Thyroid gland (tissue), 4 donors: ENCODE data around the gene ARMH4. TPM values are rescaled to one million over a fixed set of nuclear protein-coding genes. Genes with fewer than 3 reads are reported as not detected.

Experiments used
- DNase-seq, 2 donors: peaks; one replicate each; pipeline ENCODE4 v3.0.0-alpha.2; 2019
- H3K27ac ChIP-seq, 3 donors: fragments of 200-600 bp; sonication (generic); 1 replicate in 2 of 3; 2 replicates in 1 of 3; pipeline ENCODE4 v1.5.1; 2016 to 2019; ENCODE audit warnings: mild to moderate bottlenecking in 1 of 3, moderate library complexity in 1 of 3
- H3K27me3 ChIP-seq: fragments of 200-600 bp; sonication (generic); one replicate; pipeline ENCODE4 v1.5.1; 2019
- H3K36me3 ChIP-seq, 2 donors: fragments of 200-600 bp; sonication (generic); one replicate each; pipeline ENCODE4 v1.5.1; 2016 to 2019
- H3K4me1 ChIP-seq, 2 donors: fragments of 200-600 bp; sonication (generic); one replicate each; pipeline ENCODE4 v1.5.1; 2017 to 2019
- H3K4me3 ChIP-seq, 3 donors: fragments of 200-600 bp; sonication (generic); replicated peaks in 1 of 3; 1 replicate in 2 of 3; 2 replicates in 1 of 3; pipeline ENCODE4 v1.5.1; 2016; ENCODE audit warnings: mild to moderate bottlenecking in 1 of 3
- H3K9me3 ChIP-seq: fragments of 200-600 bp; sonication (generic); one replicate; pipeline ENCODE4 v1.5.1; 2017
- CTCF ChIP-seq, 6 experiments: fragments of 200-600 bp in 3 of 6; fragments of 450-650 bp in 3 of 6; sonication (generic) in 3 of 6; IDR thresholded peaks; one replicate each; pipeline ENCODE4 v1.5.1; 2016 to 2019; ENCODE audit warnings: antibody characterized with exemption in 6 of 6, mild to moderate bottlenecking in 2 of 6, inconsistent platforms in 1 of 6, moderate library complexity in 1 of 6
- POLR2A ChIP-seq, 2 donors: fragments of 450-650 bp; IDR thresholded peaks; one replicate each; pipeline ENCODE4 v1.6.1; 2017; ENCODE audit warnings: antibody characterized with exemption in 2 of 2, mild to moderate bottlenecking in 2 of 2, moderate library complexity in 1 of 2
- WGBS, 2 donors: methylation state at CpG; one replicate each; pipeline ENCODE4 v1.1.5; 2017; 5-methylcytosine and 5-hydroxymethylcytosine counted together
- intact Hi-C: fragments of 100-400 bp; cut with DNase I; formaldehyde crosslinking; loops from one replicate; pipeline ENCODE4 v1.15.1; 2023
- total RNA-seq, 4 donors: library from RNA; depleted of rRNA; stranded (reverse); fragments of >200 nt; gene quantifications; one replicate each; pipeline ENCODE4 v1.2.3, GENCODE V29; 2016

ARMH4 gene
- total RNA-seq, 4 donors from 2014 or later, result 4.2 to 7.5 (median 7.0) TPM

- H3K36me3 ChIP-seq, result no peaks in the 10 kb centered on the region
- DNase-seq, result no peak
- no peaks in the 10 kb centered on the region for H3K27me3 ChIP-seq
- no peaks in the 10 kb centered on the region for H3K9me3 ChIP-seq
- peaks cover 0 to 10% of the 10 kb centered on the region in 2 donors for H3K4me1 ChIP-seq
- no peak overlapping the region for H3K27ac ChIP-seq
- TF ChIP-seq CTCF (IDR thresholded peaks at IDR 0.05) (no peak), POLR2A (IDR thresholded peaks at IDR 0.05) (no peak)
- H3K4me3 ChIP-seq, result no peak overlapping the region
- intact Hi-C loops, result loop anchor here (10.0 kb wide), 1 partner anchor 383 kb away; no protein-coding TSS in a partner anchor
Measured at GRCh38 chr14:58078068-58078467, 73.9 kb downstream of the ARMH4 start.

DNA sequence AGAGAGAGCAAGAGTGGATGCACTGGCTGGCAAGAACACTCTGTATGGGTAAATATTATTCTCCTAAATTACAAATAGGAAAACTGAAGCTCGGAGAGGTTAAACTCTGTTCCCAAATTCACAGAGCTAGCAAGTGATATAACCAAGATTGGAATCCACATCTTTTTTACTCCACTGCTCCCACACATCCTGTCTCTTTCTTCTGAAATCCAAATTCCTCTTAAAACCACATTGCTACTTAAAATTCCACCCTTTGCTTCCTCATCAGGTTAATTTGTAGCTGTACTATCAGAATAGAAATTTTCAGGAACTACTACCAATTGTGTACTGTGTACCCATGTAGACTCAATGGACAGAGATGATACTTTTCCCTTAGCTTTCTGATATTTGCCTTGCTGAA lies 74.4 kb downstream of the ARMH4 start:
- H3K36me3 ChIP-seq, result no peaks in the 10 kb centered on the region
- DNase-seq, result no peak
- H3K27me3 ChIP-seq, result no peaks in the 10 kb centered on the region
- H3K4me3 ChIP-seq, result no peak overlapping the region
- peaks cover 0 to 6% of the 10 kb centered on the region in 2 donors for H3K4me1 ChIP-seq
- no peak overlapping the region for H3K27ac ChIP-seq
- intact Hi-C loops, result loop anchor here (10.0 kb wide), 1 partner anchor 383 kb away; no protein-coding TSS in a partner anchor
- H3K9me3 ChIP-seq, result no peaks in the 10 kb centered on the region
- WGBS, 2 donors, result 91 to 97% methylated on average over 1 of the region's 1 CpG
- TF ChIP-seq CTCF (IDR thresholded peaks at IDR 0.05), result no peak
- TF ChIP-seq POLR2A (IDR thresholded peaks at IDR 0.05), result no peak

DNA sequence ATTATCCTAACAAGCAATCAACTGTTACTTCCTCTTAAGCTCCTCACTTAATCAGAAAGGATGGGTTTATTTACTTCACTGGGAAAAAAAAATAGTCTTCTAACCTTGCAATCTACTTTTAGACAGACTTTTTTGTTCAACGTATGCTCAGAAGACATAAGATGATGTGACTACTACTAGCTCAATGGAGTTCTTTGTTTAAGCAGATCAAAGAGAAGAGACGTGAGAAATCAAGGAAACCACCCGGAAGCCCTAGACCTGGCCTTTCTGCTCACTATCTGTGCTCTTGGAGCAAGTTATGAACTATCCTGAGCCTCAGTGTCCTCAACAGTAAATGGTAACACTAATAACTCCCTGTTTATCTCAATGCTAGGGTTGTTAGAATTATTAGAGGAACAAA lies 78.5 kb downstream of the ARMH4 start:
- Histone ChIP-seq H3K27ac (no peak overlapping the region), H3K27me3 (no peaks in the 10 kb centered on the region), H3K4me3 (no peak overlapping the region), H3K9me3 (no peaks in the 10 kb centered on the region), H3K36me3 (no peaks in the 10 kb centered on the region), H3K4me1 (no peaks in the 10 kb centered on the region)
- DNase-seq, result no peak
- 75 to 86% methylated on average over 3 of the region's 3 CpGs for WGBS, 2 donors
- intact Hi-C loops, result loop anchor here (10.0 kb wide), 1 partner anchor 379 kb away; no protein-coding TSS in a partner anchor
- TF ChIP-seq CTCF (IDR thresholded peaks at IDR 0.05) (no peak), POLR2A (IDR thresholded peaks at IDR 0.05) (no peak)

- whole genome bisulfite sequencing, 2 donors, result 40 to 41% methylated on average over 17 of the region's 17 CpGs
- Histone ChIP-seq H3K27ac (no peak overlapping the region), H3K4me3 (no peak overlapping the region), H3K9me3 (no peaks in the 10 kb centered on the region), H3K27me3 (no peaks in the 10 kb centered on the region), H3K4me1 (no peaks in the 10 kb centered on the region), H3K36me3 (no peaks in the 10 kb centered on the region)
- peak; percentile 47 to 54 for DNase-seq
- intact Hi-C loops, result loop anchor here (10.0 kb wide), 1 partner anchor 378 kb away; no protein-coding TSS in a partner anchor
- TF ChIP-seq CTCF (IDR thresholded peaks at IDR 0.05) (peak; percentile 50 to 83 (median 69)), POLR2A (IDR thresholded peaks at IDR 0.05) (no peak)
Measured at GRCh38 chr14:58072288-58073071, 79.5 kb downstream of the ARMH4 start.

DNA sequence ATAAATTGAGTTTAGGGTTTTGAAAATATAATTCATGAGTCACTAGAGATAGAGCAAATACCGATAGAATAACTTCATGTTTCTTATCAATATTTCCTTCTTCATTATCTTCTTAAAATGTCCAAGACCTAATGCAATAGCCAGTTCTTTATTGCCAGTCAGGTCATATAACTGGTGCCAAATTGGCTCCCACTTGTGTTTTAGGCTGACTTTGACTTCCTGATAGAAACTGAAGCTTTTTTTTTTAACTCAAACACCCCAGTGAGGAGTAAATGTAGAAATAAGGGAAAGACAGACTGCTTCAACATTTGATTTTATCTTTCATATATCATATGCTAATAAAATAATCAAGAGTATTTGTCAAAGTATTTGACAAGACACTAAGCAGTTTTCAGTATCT lies 80.7 kb downstream of the ARMH4 start:
- no peaks in the 10 kb centered on the region for H3K36me3 ChIP-seq
- intact Hi-C loops, result loop anchor here (10.0 kb wide), 1 partner anchor 377 kb away; no protein-coding TSS in a partner anchor
- TF ChIP-seq CTCF (IDR thresholded peaks at IDR 0.05) (no peak), POLR2A (IDR thresholded peaks at IDR 0.05) (no peak)
- no peak overlapping the region for H3K4me3 ChIP-seq
- no peaks in the 10 kb centered on the region for H3K9me3 ChIP-seq
- H3K4me1 ChIP-seq, result no peaks in the 10 kb centered on the region
- H3K27ac ChIP-seq, result no peak overlapping the region
- H3K27me3 ChIP-seq, result no peaks in the 10 kb centered on the region
- DNase-seq, result no peak
- 75 to 82% methylated on average over 1 of the region's 1 CpG for WGBS, 2 donors
